MM.1S (cell line): ENCODE measurements around the gene LRRTM4.

Experiments used
- DNase-seq: peaks from one replicate; pipeline ENCODE4 v3.0.0-alpha.2; 2015
- H2AFZ ChIP-seq: fragments of 300-600 bp; sonication (generic); 2 replicates; pipeline ENCODE4 v1.6.0; 2016; ENCODE audit warnings: antibody characterized with exemption, low read length
- H3F3A ChIP-seq: fragments of 300-600 bp; sonication (generic); 2 replicates; pipeline ENCODE4 v1.6.1; 2016; ENCODE audit warnings: mild to moderate bottlenecking, antibody characterized with exemption, low read length, moderate library complexity, mixed read lengths; ENCODE audit not compliant: insufficient read depth
- H3K27ac ChIP-seq: fragments of 300-600 bp; sonication (generic); 2 replicates; pipeline ENCODE4 v1.5.1; 2016; ENCODE audit warnings: mild to moderate bottlenecking, low read length
- H3K27me3 ChIP-seq: fragments of 300-600 bp; sonication (generic); replicated peaks from 2 replicates; pipeline ENCODE4 v1.6.0; 2016; ENCODE audit warnings: low read length; ENCODE audit not compliant: insufficient read depth
- H3K36me3 ChIP-seq: fragments of 300-600 bp; sonication (generic); replicated peaks from 2 replicates; pipeline ENCODE4 v1.6.1; 2016; ENCODE audit warnings: mild to moderate bottlenecking, low read length, mixed read lengths; ENCODE audit not compliant: insufficient read depth
- H3K4me1 ChIP-seq: fragments of 300-600 bp; sonication (generic); 2 replicates; pipeline ENCODE4 v1.6.1; 2016; ENCODE audit warnings: low read length, mixed read lengths
- H3K4me2 ChIP-seq: fragments of 300-600 bp; sonication (generic); 2 replicates; pipeline ENCODE4 v1.6.0; 2016; ENCODE audit warnings: low read depth, low read length
- H3K4me3 ChIP-seq: fragments of 300-600 bp; sonication (generic); 2 replicates; pipeline ENCODE4 v1.5.1; 2016; ENCODE audit warnings: low read length, mixed read lengths
- H3K79me2 ChIP-seq: fragments of 300-600 bp; sonication (generic); 2 replicates; pipeline ENCODE4 v1.6.1; 2016; ENCODE audit warnings: mixed run types, low read length, mixed read lengths
- H3K9ac ChIP-seq: fragments of 300-600 bp; sonication (generic); 2 replicates; pipeline ENCODE4 v1.6.1; 2016; ENCODE audit warnings: low read length, mixed read lengths
- H3K9me2 ChIP-seq: fragments of 300-600 bp; sonication (generic); replicated peaks from 2 replicates; pipeline ENCODE4 v1.6.1; 2016; ENCODE audit warnings: mild to moderate bottlenecking, low read length, mixed read lengths; ENCODE audit not compliant: insufficient read depth
- H3K9me3 ChIP-seq: fragments of 300-600 bp; sonication (generic); replicated peaks from 2 replicates; pipeline ENCODE4 v1.6.1; 2016; ENCODE audit warnings: mild to moderate bottlenecking, low read length, mixed read lengths; ENCODE audit not compliant: insufficient read depth
- H4K20me1 ChIP-seq: fragments of 300-600 bp; sonication (generic); 2 replicates; pipeline ENCODE4 v1.6.1; 2016; ENCODE audit warnings: mild to moderate bottlenecking, low read length, moderate library complexity, mixed read lengths; ENCODE audit not compliant: insufficient read depth
- CTCF ChIP-seq: fragments of 300-600 bp; sonication (generic); IDR thresholded peaks from 2 replicates; pipeline ENCODE4 v1.5.1; 2016; ENCODE audit warnings: antibody characterized with exemption, low read length, mixed read lengths
- EZH2 ChIP-seq: fragments of 300-600 bp; sonication (generic); optimal IDR thresholded peaks from 2 replicates; pipeline ENCODE3; 2017; ENCODE audit warnings: low read depth, mild to moderate bottlenecking, antibody characterized with exemption, low read length, mixed read lengths
- EZH2phosphoT487 ChIP-seq: fragments of 300-600 bp; sonication (generic); IDR thresholded peaks from 2 replicates; pipeline ENCODE4 v1.6.1; 2018; ENCODE audit warnings: antibody characterized with exemption, low read length

Gene LRRTM4

GRCh38 chr2:76977846-76978727 lies 544.1 kb downstream of the LRRTM4 start:
- TF ChIP-seq EZH2phosphoT487 (no peak), EZH2 (no peak), CTCF (no peak)
- Histone ChIP-seq H3K79me2 (no peaks in the 10 kb centered on the region), H2AFZ (no peak overlapping the region), H3K4me2 (no peak overlapping the region), H3K4me3 (no peak overlapping the region), H3K9me2 (no peaks in the 10 kb centered on the region), H4K20me1 (no peaks in the 10 kb centered on the region), H3K9me3 (no peaks in the 10 kb centered on the region), H3K36me3 (no peaks in the 10 kb centered on the region), H3K4me1 (no peaks in the 10 kb centered on the region), H3K27me3 (no peaks in the 10 kb centered on the region), H3K9ac (no peak overlapping the region), H3K27ac (no peak overlapping the region), H3F3A (no peaks in the 10 kb centered on the region)
- no peak for DNase-seq

- Histone ChIP-seq H3K4me1 (no peaks in the 10 kb centered on the region), H4K20me1 (no peaks in the 10 kb centered on the region)
Measured at GRCh38 chr2:76975752-76976151, 546.4 kb downstream of the LRRTM4 start.

GRCh38 chr2:76973610-76974009 lies 548.6 kb downstream of the LRRTM4 start:
- H3K79me2 ChIP-seq, result no peaks in the 10 kb centered on the region
- H3K36me3 ChIP-seq, result no peaks in the 10 kb centered on the region
- no peak overlapping the region for H3K27ac ChIP-seq
- H3K27me3 ChIP-seq, result no peaks in the 10 kb centered on the region
- H2AFZ ChIP-seq, result no peak overlapping the region
- no peaks in the 10 kb centered on the region for H3K9me2 ChIP-seq
- TF ChIP-seq CTCF (no peak), EZH2 (no peak), EZH2phosphoT487 (no peak)
- no peaks in the 10 kb centered on the region for H4K20me1 ChIP-seq
- no peak overlapping the region for H3K4me3 ChIP-seq
- H3F3A ChIP-seq, result no peaks in the 10 kb centered on the region
- DNase-seq, result no peak
- H3K4me2 ChIP-seq, result no peak overlapping the region
- H3K4me1 ChIP-seq, result no peaks in the 10 kb centered on the region
- H3K9me3 ChIP-seq, result no peaks in the 10 kb centered on the region
- H3K9ac ChIP-seq, result no peak overlapping the region

More at GRCh38 chr2:76975752-76976151, 546.4 kb downstream of the LRRTM4 start:
- TF ChIP-seq EZH2, result no peak
- no peak for TF ChIP-seq CTCF
- no peak for TF ChIP-seq EZH2phosphoT487
- Histone ChIP-seq H3K9me3 (no peaks in the 10 kb centered on the region), H3K79me2 (no peaks in the 10 kb centered on the region), H3F3A (no peaks in the 10 kb centered on the region), H3K4me3 (no peak overlapping the region), H3K9ac (no peak overlapping the region), H3K27ac (no peak overlapping the region), H3K36me3 (no peaks in the 10 kb centered on the region), H3K4me2 (no peak overlapping the region), H2AFZ (no peak overlapping the region), H3K27me3 (no peaks in the 10 kb centered on the region), H3K9me2 (no peaks in the 10 kb centered on the region)
- no peak for DNase-seq
